ENCODE measurements around the gene CCDC179. TPM values are rescaled to one million over a fixed set of nuclear protein-coding genes. Genes with fewer than 3 reads are reported as not detected.

Gene CCDC179
- total RNA-seq, 1 experiment from 2014 or later, result not detected

GRCh38 chr11:22859756-22860155 lies 518 bp downstream of the CCDC179 start:
- Mint-ChIP-seq H3K27me3 (ENCODE audit: low read depth) (no peaks in the 10 kb centered on the region), H3K36me3 (no peaks in the 10 kb centered on the region), H3K9me3 (peaks cover 14% of the 10 kb centered on the region), H3K4me3 (no peak overlapping the region), H3K4me1 (peaks cover 9% of the 10 kb centered on the region), H3K27ac (no peak overlapping the region)
- ATAC-seq (no peak), DNase-seq (ENCODE audit: low spot score) (no peak)
- POLR2A ChIA-PET, result no interaction called here
- CTCF ChIA-PET, result no interaction called here
- TF ChIP-seq ERG (CRISPR knock-in tag; IDR thresholded peaks at IDR 0.05) (no peak), CREM (CRISPR knock-in tag; IDR thresholded peaks at IDR 0.05) (no peak), SMAD3 (CRISPR knock-in tag; IDR thresholded peaks at IDR 0.05; ENCODE audit: borderline replicate concordance) (no peak), CDX4 (CRISPR knock-in tag; IDR thresholded peaks at IDR 0.05; ENCODE audit: borderline replicate concordance) (no peak), TEAD1 (CRISPR knock-in tag; IDR thresholded peaks at IDR 0.05) (no peak), PRDM15 (CRISPR knock-in tag; IDR thresholded peaks at IDR 0.05) (no peak), FOXK1 (CRISPR knock-in tag; IDR thresholded peaks at IDR 0.05) (no peak), ATF3 (CRISPR knock-in tag; conservative IDR thresholded peaks at IDR 0.05) (no peak), ETV6 (CRISPR knock-in tag; IDR thresholded peaks at IDR 0.05) (no peak), ZNF512 (CRISPR knock-in tag; IDR thresholded peaks at IDR 0.05; ENCODE audit: borderline replicate concordance) (no peak), ZNF121 (CRISPR knock-in tag; IDR thresholded peaks at IDR 0.05) (no peak), ZNF671 (CRISPR knock-in tag; IDR thresholded peaks at IDR 0.05) (no peak), ZNF416 (CRISPR knock-in tag; IDR thresholded peaks at IDR 0.05) (no peak), ZNF425 (CRISPR knock-in tag; conservative IDR thresholded peaks at IDR 0.05) (no peak), GTF2I (CRISPR knock-in tag; conservative IDR thresholded peaks at IDR 0.05) (no peak), GRHL2 (CRISPR knock-in tag; IDR thresholded peaks at IDR 0.05; ENCODE audit: insufficient replicate concordance, severe bottlenecking) (no peak), PREB (CRISPR knock-in tag; IDR thresholded peaks at IDR 0.05; ENCODE audit: borderline replicate concordance) (no peak)

Data from WTC11 (cell line).